ENCODE data around the gene MDM1. TPM values are rescaled to one million over a fixed set of nuclear protein-coding genes. Genes with fewer than 3 reads are reported as not detected.

The MDM1 gene
- total RNA-seq (2014; rRNA removed; shearing (Covaris generic)) = 2.6 and 3.6 TPM in 2 replicates

DNA sequence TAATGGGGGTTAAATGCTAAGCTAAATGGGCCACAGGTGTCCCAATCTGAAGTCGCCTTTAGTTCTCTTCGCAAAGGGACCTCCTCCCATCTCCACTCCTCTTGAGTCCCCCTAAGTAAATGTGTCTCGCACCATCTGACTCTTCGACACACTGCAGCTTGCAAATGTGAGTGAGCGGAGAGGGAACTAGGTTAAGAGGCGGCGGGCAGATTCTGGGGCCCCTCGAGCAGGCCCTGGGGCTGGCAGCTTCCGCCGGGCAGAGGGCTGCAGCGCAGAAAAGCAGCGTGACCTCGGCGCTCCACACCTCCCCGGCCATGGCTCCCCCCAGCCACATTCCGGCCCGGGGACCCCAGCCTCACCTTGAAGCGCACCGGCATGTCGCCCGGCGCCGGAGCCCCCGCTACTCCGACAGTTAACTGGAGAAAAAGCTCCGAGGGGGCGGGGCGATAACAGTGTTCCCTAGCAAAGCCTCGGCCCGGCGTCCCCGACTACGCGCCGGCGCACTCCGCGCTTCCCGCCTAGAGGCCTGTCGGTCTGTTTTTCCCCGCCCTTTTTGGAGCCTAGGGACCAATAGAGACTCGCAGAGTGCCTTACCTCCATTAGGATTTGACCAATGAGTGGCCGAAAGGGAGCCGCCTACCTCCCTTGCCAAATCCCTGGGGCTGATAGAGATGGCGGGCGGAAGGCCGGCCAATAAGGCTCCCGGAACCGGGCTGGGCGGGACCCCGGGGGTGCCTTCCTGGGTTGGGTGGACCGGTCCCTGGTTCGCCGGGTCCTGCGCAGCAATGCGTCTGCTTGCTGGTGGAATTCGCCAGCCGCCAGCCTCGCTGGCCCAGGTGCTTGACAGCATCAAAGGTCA, at the start of gene MDM1:
Gene MDM1 (minus strand): TSS at position 494 of the 859 bp plus-strand sequence. CDS start 117 bp downstream, at position 377.
- peak; percentile 97 for DNase-seq (ENCODE audit: low spot score)

- DNase-seq (ENCODE audit: low spot score) = no peak
These were observed 49.5 kb upstream of the MDM1 start for GRCh38 chr12:68381476-68382219.

GRCh38 chr12:68378872-68379606, 46.9 kb upstream of the MDM1 start:
- no peak for DNase-seq (ENCODE audit: low spot score)

DNA sequence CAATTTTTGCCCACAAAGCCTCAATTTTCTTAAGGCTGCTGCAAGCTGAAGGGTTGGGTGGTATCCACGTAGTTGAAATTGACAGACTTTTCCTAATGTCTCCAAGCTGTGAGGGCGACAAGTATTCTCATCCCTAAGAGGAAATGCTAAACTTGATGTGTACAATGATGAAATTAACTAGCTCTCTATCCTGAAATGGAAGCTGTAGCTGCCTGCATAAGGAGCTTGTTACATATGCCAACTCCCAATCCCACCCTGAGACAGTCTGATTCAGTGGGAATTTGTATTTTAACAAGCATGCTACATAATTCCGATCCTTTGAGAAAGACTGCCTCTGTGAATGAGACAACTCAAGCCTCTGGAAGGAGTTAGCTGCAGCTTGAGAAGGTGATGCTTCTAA, 45.7 kb upstream of the MDM1 start:
- no peak for DNase-seq (ENCODE audit: low spot score)

DNA sequence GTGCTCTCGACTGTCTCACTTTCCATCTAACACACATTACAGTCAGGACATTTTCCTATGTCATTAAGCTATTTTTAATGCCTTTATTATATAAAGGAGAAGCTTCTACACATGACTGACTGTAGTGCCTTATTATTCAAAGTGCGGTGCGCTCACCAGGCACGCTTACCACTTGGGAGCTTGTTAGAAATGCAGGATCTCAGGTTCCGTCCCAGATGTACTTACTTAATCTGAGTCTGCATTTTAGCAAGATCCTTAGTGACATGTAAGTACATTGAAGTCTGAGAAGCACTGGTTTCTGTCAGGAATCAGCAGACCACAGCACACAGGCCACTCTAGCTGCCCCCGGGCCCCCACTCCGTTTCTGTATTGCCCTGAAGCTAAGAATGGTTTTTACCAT, 44.7 kb upstream of the MDM1 start:
- no peak for DNase-seq (ENCODE audit: low spot score)

DNA sequence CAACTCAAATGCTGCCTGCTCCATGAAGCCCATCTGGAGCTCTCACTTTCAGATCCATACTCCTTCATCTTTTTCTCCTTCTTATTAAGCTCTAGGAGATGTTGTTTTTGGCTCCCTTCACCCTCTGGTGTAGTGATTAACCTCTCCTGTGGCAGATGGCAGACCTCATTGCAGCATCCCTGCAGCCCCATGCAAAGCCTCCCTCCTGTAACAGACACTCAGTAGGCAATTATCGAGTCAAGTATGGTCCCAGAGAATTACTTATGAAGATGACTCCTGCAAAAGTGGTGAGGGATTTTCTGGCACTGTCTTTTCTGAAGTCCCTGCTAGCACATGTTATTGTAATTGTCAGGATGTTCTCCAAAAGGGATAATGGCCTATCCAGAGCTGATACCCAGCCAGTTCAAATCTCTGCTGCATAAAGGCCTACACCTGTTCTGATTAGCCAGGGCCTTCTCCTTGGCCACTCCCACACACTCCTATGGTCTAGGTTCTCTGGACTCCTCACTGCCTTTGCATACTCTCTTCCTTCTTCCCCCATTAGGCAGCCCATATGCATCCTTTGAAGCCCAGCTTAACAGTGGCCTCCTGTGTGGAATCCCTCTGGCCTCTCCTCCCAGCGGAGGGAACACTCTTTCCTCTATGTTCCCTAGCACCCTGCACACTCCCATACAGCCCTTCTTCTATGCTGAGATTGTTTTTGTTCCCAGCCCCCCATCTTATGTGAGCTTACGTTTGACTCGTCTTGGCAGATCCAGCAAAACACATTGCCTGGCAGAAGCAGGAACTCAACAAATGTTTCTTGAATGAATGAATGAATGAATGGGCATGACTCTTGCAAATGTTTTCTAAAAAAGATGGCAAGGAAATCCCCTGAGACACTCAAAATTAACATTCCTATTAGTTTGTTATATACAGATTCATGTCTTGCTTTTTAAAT, 43.9 kb upstream of the MDM1 start:
- no peak for DNase-seq (ENCODE audit: low spot score)

- DNase-seq (ENCODE audit: low spot score) = no peak
These were observed 42.3 kb upstream of the MDM1 start for GRCh38 chr12:68374307-68374982.

DNA sequence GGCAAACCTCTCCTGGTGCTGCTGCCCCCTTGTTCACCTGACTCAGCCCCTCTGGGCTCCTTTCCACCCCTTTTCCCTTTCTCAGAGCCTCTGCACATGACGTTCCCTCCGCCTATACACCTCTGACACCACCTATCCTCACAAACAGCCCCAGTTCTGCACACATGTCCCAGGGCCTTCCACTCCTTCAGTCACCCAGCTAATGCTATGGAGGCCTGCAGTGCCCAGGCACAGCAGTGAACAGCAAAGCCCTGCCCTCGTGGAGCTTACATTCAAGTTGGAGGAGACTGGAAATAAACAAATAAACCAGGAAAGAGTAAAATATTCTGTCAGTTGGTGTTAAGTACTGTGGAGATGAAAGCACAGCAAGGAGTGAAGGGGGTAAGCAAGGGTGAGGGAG, 38.5 kb upstream of the MDM1 start:
- no peak for DNase-seq (ENCODE audit: low spot score)

DNA sequence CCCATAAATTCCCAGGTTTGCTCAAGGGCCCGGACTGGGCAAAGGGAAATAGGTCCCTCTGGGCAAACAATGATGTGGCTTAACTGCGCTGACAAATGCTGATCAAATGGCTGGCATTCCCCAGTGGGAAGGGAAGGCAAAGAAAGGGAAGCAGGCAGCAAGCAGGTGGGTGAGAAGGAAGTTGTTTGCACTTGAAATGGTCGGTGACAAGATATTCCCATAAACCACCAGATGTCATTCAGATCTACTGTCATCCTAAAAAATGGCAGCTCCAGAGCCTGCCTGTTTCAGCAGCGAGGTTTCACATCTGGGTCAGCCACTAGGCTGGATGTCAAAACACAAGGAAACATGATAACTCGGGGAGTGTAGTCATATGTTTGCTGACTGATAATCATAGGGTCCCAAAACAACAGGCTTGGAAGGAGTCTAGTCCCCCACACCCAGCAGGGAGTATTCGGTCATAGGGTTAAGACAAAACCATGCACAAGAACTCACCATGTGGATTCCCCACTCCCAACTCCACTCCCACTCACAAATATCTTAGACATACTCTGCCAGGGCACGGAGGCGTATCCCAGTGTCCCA, 37.9 kb upstream of the MDM1 start:
- DNase-seq (ENCODE audit: low spot score) = no peak

DNA sequence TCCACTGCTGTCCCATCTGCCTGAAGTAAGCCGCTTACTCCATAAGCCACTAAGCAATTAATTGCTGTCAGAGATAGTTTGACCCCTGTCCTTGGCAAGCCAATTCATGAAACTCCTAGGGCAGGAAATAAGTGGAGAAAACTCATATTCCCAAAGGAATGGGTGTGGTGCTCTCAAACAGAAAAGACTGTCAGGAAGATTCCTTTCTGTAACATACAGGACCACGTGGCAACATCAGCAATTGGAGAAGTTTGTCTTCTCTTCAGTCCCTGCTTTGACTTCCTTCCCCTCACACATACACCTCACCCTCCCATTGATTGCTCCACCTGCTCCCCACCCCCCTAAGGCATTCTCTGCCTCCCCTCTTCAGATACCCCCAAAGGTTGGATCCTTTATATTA, 36.2 kb upstream of the MDM1 start:
- DNase-seq (ENCODE audit: low spot score) = no peak

GRCh38 chr12:68367903-68368302, 35.7 kb upstream of the MDM1 start:
- DNase-seq (ENCODE audit: low spot score) = no peak

GRCh38 chr12:68367116-68367515, 35.0 kb upstream of the MDM1 start:
- DNase-seq (ENCODE audit: low spot score) = no peak

DNA sequence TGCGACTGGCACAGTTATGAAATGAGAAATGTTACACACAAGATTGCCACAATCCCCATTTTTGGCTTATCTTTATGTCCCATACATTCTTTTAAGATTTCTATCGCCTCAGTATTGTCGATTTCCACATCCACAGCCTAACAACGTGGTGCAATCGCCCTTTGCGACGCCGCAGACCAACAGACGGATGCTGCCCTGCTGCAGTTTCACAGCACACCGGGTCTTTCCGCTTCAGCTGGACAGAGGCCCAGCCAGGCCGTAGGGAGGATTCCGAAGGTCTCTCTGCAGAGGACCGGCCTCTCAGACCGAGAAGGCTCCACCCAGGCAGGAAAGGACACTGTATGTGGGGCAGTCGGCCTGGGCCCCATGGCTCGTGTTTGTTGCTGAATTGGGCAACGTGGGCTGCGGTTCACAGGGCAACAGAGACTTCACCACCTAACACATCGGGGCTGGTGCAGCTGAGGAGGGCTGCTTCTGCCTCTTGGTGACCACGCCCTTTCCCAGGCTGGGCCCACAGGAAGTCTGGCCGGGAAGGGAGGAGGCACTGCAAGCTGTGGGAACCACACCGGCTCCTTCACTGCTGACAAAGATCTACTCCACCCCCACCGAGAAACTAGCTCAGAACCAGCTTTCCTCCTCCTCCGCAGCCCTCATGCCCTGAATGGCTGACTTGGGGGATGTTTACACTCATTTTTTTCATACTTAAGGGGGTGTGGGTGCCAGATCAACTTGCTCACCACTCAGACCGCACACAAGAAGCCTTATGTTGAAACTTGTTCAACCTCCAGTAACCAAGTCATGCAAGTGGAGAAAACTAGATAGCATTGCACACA, 32.9 kb upstream of the MDM1 start:
- DNase-seq (ENCODE audit: low spot score) = peak; percentile 76

- no peak for DNase-seq (ENCODE audit: low spot score)
These were observed 32.2 kb upstream of the MDM1 start for GRCh38 chr12:68364328-68364727.

DNA sequence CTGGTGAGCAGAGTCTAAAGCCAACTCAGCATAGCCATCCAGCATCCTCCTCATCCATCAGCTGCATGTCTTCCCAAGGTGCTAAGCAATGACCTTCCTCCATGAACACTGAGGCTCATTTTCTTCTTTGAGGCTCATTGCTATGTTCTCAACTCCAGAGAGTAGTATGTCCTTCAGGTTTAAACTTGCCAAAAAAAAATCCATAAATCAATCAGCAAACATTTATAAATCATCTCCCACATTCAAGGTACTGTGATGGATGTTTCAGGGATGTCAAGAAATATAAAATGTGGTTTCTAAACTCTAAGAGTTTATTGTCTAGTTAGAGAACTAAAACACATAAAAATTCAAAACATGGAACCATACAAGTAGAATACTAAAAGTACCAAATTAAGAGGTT, 29.8 kb upstream of the MDM1 start:
- DNase-seq (ENCODE audit: low spot score) = no peak

DNA sequence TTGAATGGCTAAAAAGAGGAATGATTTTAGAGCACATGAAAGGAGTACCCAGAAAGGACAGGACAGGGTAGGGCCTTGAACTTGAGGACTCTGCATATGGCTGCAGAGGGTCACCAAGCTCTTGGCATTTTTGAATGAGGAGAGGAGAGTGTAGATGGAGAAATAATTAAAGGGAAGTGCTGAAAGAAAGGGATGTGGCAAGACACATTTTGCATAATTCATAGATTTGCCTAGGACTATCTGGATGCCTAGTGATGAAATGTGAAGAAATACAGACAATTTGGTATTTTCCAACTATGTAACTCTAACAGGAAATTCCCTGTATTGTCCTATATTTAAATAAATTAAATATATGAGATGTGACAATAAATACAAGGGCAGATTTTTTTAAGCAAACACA, 27.5 kb upstream of the MDM1 start:
- no peak for DNase-seq (ENCODE audit: low spot score)

DNA sequence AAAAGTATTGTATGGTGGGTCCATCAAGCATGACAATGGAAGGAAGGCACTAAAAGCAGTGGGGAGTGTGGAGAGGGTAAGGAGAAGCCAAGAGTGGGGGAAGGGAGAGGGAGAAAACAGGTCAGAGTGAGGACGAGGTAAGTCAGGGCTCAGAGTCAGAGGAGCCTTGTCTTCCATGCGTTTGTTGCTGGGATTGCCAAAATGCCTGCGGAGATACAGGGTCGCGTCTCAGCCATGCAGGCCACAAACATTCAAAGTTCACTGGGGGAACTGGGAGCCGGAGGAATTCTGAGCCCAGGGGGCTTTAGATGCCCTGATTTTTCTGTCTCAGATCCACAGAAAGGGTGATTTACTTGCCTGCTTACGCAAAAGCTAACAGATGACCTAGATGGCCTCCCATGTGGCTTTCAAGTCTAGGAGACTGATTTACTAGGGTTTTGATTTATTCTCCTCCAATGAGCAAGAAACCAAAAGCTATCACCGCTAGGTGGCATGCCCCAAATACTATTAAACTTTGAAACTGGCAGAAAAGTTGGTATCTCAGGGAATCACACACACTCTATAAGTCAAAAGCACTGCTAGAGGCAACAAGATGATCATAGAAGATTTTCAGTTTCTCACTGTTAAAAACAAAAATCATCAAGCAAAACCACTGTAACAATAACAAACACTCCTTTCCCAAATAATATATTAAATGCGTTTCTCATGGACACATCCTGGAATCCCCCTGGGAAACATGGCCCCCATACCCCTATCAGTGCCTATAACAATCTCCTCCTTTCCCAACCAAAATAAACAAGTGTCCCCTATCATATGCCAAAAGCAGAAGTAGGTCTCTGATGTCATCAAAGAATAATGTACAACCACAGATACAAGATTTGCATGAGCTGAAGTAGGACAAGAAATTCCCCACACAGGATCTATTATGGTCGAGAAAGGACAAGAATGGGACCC, 26.6 kb upstream of the MDM1 start:
- peak; percentile 83 for DNase-seq (ENCODE audit: low spot score)

DNA sequence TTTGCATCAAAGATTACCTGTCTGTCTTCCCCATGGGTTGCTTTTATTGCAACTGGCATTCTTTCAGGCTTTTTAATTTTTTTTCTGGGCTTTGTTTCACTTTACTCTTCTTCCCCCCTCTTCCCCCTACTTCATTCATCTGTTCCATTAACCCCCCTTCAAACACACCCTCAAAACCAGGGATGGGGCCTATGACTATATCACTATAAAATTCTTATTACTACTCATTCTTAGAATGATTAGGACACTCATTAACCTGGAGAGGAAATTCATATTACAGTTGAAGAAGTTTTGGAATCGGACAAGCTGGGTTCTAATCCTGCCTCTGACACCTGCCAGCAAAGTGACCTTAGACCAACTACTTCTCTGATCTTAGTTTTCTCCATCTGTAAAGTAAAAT, 24.8 kb upstream of the MDM1 start:
- no peak for DNase-seq (ENCODE audit: low spot score)
